GM23338 (cell line): ENCODE data around the gene ENTR1.

ENCODE experiments used
- CREB1 ChIP-seq: fragments of 250-450 bp; sonication (Bioruptor Pico); IDR thresholded peaks from 2 replicates; pipeline ENCODE4 v1.5.0; 2020; ENCODE audit warnings: low read depth, mild to moderate bottlenecking, moderate library complexity
- CTCF ChIP-seq, 2 experiments: fragments of 200-600 bp in 1 of 2; sonication (generic) in 1 of 2; conservative IDR thresholded peaks; 2 replicates each; pipeline versions ENCODE4 v1.5.1 to v1.6.1; 2016 to 2017; ENCODE audit warnings: antibody characterized with exemption in 2 of 2, low read depth in 2 of 2, mild to moderate bottlenecking in 2 of 2, moderate library complexity in 1 of 2
- ETS1 ChIP-seq: IDR thresholded peaks from 2 replicates; pipeline ENCODE4 v1.6.1; 2016; ENCODE audit warnings: antibody characterized with exemption
- EZH2 ChIP-seq: fragments of 200-600 bp; sonication (generic); IDR thresholded peaks from one replicate; pipeline ENCODE4 v1.8.0; 2017; ENCODE audit warnings: antibody characterized with exemption, mild to moderate bottlenecking, low read depth; ENCODE audit not compliant: unreplicated experiment
- EZH2phosphoT487 ChIP-seq: fragments of 200-600 bp; sonication (generic); IDR thresholded peaks from one replicate; pipeline ENCODE4 v1.8.1; 2018; ENCODE audit warnings: antibody characterized with exemption; ENCODE audit not compliant: unreplicated experiment
- JUNB ChIP-seq: IDR thresholded peaks from one replicate; pipeline ENCODE4 v1.6.1; 2016; ENCODE audit warnings: antibody characterized with exemption; ENCODE audit not compliant: unreplicated experiment
- NANOG ChIP-seq: IDR thresholded peaks from 2 replicates; pipeline ENCODE4 v1.6.1; 2016; ENCODE audit warnings: antibody characterized with exemption, borderline replicate concordance
- POLR2AphosphoS5 ChIP-seq: IDR thresholded peaks from 2 replicates; pipeline ENCODE4 v1.6.1; 2016; ENCODE audit warnings: antibody characterized with exemption, low read depth
- REST ChIP-seq: IDR thresholded peaks from one replicate; pipeline ENCODE4 v1.6.1; 2018; ENCODE audit warnings: antibody characterized with exemption; ENCODE audit not compliant: unreplicated experiment
- ZNF331 ChIP-seq: fragments of 250-450 bp; sonication (Bioruptor Pico); IDR thresholded peaks from 2 replicates; pipeline ENCODE4 v1.5.0; 2020; ENCODE audit warnings: low read depth, mild to moderate bottlenecking, moderate library complexity
- ZNF462 ChIP-seq: fragments of 250-450 bp; sonication (Bioruptor Pico); IDR thresholded peaks from 2 replicates; pipeline ENCODE4 v1.5.0; 2020; ENCODE audit warnings: mild to moderate bottlenecking, moderate library complexity

GRCh38 chr9:136437839-136438547, 27.6 kb upstream of the ENTR1 start:
- TF ChIP-seq EZH2: no peak
- no peak for TF ChIP-seq CTCF (conservative IDR thresholded peaks at IDR 0.05; ENCODE audit: low read depth in 2 of 2)
- TF ChIP-seq NANOG: no peak
- TF ChIP-seq POLR2AphosphoS5: no peak
- TF ChIP-seq JUNB: no peak
- TF ChIP-seq REST: no peak
- TF ChIP-seq EZH2phosphoT487: no peak
- no peak for TF ChIP-seq ZNF331 (CRISPR knock-in tag)
- no peak for TF ChIP-seq CREB1 (CRISPR knock-in tag)
- no peak for TF ChIP-seq ZNF462 (CRISPR knock-in tag)
- TF ChIP-seq ETS1: no peak
